ENCODE measurements around the gene NTN4. TPM values are rescaled to one million over a fixed set of nuclear protein-coding genes. Genes with fewer than 3 reads are reported as not detected.

Gene NTN4
- total RNA-seq, 2 donors from 2014 or later, result 72.3 to 79.2 TPM

GRCh38 chr12:95642583-95642982 lies 148.0 kb downstream of the NTN4 start:
- no peaks in the 10 kb centered on the region for H3K9me3 ChIP-seq
- DNase-seq (ENCODE audit: low spot score), result no peak
- no peak overlapping the region for H3K27ac ChIP-seq
- no peak for ATAC-seq (ENCODE audit: insufficient number of reproducible peaks, low FRiP score, low read depth)
- H3K4me1 ChIP-seq (ENCODE audit: control insufficient read depth in 1 of 2, low read depth in 2 of 2), result peaks cover 0 to 14% of the 10 kb centered on the region in 2 donors
- no peak overlapping the region for H3K4me3 ChIP-seq
- H3K27me3 ChIP-seq (replicated peaks; ENCODE audit: insufficient read depth), result no peaks in the 10 kb centered on the region
- TF ChIP-seq CTCF (IDR thresholded peaks at IDR 0.05), result no peak
- no peaks in the 10 kb centered on the region for H3K36me3 ChIP-seq

GRCh38 chr12:95641299-95641952 lies 149.1 kb downstream of the NTN4 start:
- no peak for DNase-seq (ENCODE audit: low spot score)
- Histone ChIP-seq H3K36me3 (no peaks in the 10 kb centered on the region), H3K27me3 (replicated peaks; ENCODE audit: insufficient read depth) (no peaks in the 10 kb centered on the region), H3K4me3 (no peak overlapping the region), H3K4me1 (ENCODE audit: control insufficient read depth in 1 of 2, low read depth in 2 of 2) (peaks cover 0 to 3% of the 10 kb centered on the region in 2 donors), H3K27ac (no peak overlapping the region), H3K9me3 (no peaks in the 10 kb centered on the region)
- no peak for TF ChIP-seq CTCF (IDR thresholded peaks at IDR 0.05)
- no peak for ATAC-seq (ENCODE audit: insufficient number of reproducible peaks, low FRiP score, low read depth)

GRCh38 chr12:95640516-95640915 lies 150.0 kb downstream of the NTN4 start:
- TF ChIP-seq CTCF (IDR thresholded peaks at IDR 0.05), result no peak
- H3K9me3 ChIP-seq, result no peaks in the 10 kb centered on the region
- no peak overlapping the region for H3K27ac ChIP-seq
- no peak for DNase-seq (ENCODE audit: low spot score)
- no peaks in the 10 kb centered on the region for H3K36me3 ChIP-seq
- no peaks in the 10 kb centered on the region for H3K27me3 ChIP-seq (replicated peaks; ENCODE audit: insufficient read depth)
- ATAC-seq (ENCODE audit: insufficient number of reproducible peaks, low FRiP score, low read depth), result no peak
- H3K4me1 ChIP-seq (ENCODE audit: control insufficient read depth in 1 of 2, low read depth in 2 of 2), result no peaks in the 10 kb centered on the region
- H3K4me3 ChIP-seq, result no peak overlapping the region

DNA sequence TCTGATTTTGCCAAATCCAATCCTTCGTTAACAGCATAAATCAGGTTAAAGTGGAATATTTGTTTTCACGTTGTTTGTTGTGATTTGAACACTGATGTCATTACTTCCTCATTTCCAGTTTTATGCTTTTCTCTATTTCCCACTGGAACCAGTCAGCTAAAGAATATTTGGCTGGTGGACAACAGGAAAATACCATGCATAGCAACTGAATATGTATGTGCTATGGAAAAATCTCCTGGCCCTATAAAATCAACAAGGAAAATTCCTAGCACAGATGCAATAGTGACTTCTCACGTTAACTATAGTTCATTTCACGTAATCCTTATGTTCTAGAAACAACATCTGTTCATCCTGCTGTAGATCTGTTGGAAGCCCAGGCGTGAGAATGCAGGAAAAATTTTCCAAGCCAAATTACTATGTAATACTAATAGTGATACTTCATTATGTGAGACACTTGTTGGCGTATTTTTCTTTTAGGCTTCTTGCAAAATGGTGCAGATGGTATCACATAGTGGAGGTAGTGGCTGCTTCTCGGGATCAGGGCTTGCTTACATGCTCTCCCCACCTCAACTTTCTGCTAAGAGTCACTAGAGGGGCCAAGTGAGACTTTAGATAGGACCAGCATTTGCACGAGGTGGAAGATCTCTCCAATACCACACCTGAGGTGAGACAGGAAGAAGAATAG lies 153.0 kb downstream of the NTN4 start:
- TF ChIP-seq CTCF (IDR thresholded peaks at IDR 0.05), result no peak
- Histone ChIP-seq H3K4me1 (ENCODE audit: control insufficient read depth in 1 of 2, low read depth in 2 of 2) (peaks cover 8 to 10% of the 10 kb centered on the region in 2 donors), H3K27me3 (replicated peaks; ENCODE audit: insufficient read depth) (no peaks in the 10 kb centered on the region), H3K9me3 (no peaks in the 10 kb centered on the region), H3K27ac (no peak overlapping the region), H3K4me3 (no peak overlapping the region), H3K36me3 (no peaks in the 10 kb centered on the region)
- DNase-seq (ENCODE audit: low spot score) (no peak), ATAC-seq (ENCODE audit: insufficient number of reproducible peaks, low FRiP score, low read depth) (no peak)

DNA sequence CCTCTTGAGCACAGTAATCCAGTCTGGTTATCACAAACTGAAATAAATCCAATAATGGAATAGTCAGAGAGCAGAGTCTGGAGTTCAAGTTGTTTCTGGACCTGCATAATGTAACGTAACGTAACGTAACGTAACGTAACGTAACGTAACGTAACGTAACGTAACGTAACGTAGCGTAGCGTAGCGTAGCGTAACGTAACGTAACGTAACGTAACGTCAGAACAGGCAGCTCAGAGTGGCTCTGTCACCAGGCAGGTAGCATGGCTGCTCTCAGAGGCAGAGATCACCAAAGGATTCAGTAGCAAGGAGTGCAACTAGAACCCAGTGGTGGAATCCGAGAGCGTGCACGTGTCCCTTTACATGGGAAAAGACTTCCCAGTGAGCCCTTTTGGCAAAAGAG lies 153.6 kb downstream of the NTN4 start:
- H3K9me3 ChIP-seq, result no peaks in the 10 kb centered on the region
- TF ChIP-seq CTCF (IDR thresholded peaks at IDR 0.05), result no peak
- no peak overlapping the region for H3K27ac ChIP-seq
- no peak for ATAC-seq (ENCODE audit: insufficient number of reproducible peaks, low FRiP score, low read depth)
- H3K4me3 ChIP-seq, result no peak overlapping the region
- H3K27me3 ChIP-seq (replicated peaks; ENCODE audit: insufficient read depth), result no peaks in the 10 kb centered on the region
- no peaks in the 10 kb centered on the region for H3K36me3 ChIP-seq
- H3K4me1 ChIP-seq (ENCODE audit: control insufficient read depth in 1 of 2, low read depth in 2 of 2), result peaks cover 8 to 10% of the 10 kb centered on the region in 2 donors
- DNase-seq (ENCODE audit: low spot score), result no peak

All from thoracic aorta (tissue), 2 donors.